Measurements from ENCODE around the gene TRAPPC3. TPM values are rescaled to one million over a fixed set of nuclear protein-coding genes. Genes with fewer than 3 reads are reported as not detected.

TRAPPC3 gene
- total and polyA plus RNA-seq, 2 experiments from 2014 or later = 99.6 to 125 TPM

DNA sequence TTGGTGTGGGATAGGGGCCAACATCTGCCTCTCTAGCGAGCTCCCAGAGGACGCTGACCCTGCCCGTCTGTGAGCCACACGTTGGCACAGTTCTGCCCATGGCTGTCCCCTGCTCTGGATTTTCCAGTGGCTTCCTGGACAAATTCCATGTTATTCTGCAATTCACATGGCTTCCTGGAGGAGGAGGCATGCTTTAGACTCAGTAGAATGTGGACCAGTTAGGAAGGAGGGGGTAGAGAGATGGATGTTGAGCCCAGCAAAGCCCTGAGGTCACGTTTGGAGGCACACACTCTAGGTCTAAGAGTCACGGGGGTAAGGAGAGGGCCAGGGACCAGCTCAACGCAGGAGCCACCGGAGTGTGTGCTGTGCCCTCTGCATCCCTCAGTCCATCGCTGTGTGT is 36.5 kb downstream of the TRAPPC3 start:
- Histone ChIP-seq H3K36me3 (no peaks in the 10 kb centered on the region), H3K27me3 (no peaks in the 10 kb centered on the region), H3K9me3 (ENCODE audit: low read depth) (no peaks in the 10 kb centered on the region), H3K4me1 (ENCODE audit: low read depth) (no peaks in the 10 kb centered on the region), H3K4me3 (no peak overlapping the region), H3K27ac (no peak overlapping the region)
- TF ChIP-seq CTCF (IDR thresholded peaks at IDR 0.05; ENCODE audit: low read depth, low read length) = no peak
- no peak for DNase-seq (ENCODE audit: low read depth in 1 of 2, low spot score in 1 of 2)

DNA sequence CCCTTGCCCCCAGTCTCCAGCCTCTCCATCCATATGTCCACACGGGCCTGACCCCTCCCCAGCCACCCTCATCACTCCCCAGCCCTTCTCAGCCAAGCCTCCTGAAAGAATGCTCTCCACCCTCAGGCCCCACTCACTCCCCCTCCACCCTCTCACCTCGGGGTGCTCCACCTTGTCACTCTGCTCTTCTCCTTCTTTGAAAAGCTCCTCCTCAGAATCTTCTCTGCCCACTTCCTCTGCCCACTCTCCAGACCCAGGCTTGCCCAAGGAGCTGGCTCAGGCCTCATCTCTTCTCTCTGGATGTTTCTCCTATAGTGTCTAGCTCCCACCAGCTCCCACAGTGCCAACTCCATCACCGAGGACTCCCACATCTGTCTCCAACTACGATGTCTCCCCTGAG is 38.1 kb downstream of the TRAPPC3 start:
- Histone ChIP-seq H3K9me3 (ENCODE audit: low read depth) (no peaks in the 10 kb centered on the region), H3K27ac (no peak overlapping the region), H3K27me3 (no peaks in the 10 kb centered on the region), H3K36me3 (no peaks in the 10 kb centered on the region), H3K4me3 (no peak overlapping the region), H3K4me1 (ENCODE audit: low read depth) (no peaks in the 10 kb centered on the region)
- TF ChIP-seq CTCF (IDR thresholded peaks at IDR 0.05; ENCODE audit: low read depth, low read length) = no peak
- DNase-seq (ENCODE audit: low read depth in 1 of 2, low spot score in 1 of 2) = no peak

DNA sequence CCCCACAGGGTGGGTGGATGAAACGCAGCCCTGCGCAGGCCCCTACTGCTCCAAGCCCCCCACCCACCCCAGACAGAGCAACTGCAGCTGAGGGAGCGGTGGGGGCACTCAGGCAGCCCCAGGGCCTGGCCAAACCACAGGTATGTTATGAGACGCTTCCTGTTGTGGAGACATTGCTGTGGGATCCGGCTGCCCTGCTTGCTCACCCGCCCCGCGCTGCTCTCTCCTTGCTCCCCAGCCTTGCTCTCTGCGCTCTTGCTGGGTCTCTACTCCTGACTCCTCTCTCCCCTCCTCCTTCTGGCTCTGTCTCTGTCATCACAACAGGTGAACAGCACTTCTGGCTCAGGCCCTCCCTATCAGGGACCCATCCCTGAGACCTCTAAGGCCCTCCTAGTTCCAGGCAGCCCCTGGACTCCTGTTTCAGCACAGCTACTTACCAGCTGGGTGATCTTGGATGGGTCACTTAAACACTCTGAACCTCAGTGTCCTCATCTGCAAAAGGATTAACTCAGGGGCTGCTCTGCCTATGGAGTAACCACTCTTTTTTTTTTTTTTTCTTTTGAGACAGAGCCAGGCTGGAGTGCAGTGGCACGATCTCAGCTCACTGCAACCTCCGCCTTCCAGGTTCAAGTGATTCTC is 40.1 kb downstream of the TRAPPC3 start:
- H3K36me3 ChIP-seq = no peaks in the 10 kb centered on the region
- H3K27me3 ChIP-seq = no peaks in the 10 kb centered on the region
- no peaks in the 10 kb centered on the region for H3K9me3 ChIP-seq (ENCODE audit: low read depth)
- no peaks in the 10 kb centered on the region for H3K4me1 ChIP-seq (ENCODE audit: low read depth)
- H3K27ac ChIP-seq = no peak overlapping the region
- peak in 1 of 2 donors; percentile 80 for DNase-seq (ENCODE audit: low read depth in 1 of 2, low spot score in 1 of 2)
- TF ChIP-seq CTCF (IDR thresholded peaks at IDR 0.05; ENCODE audit: low read depth, low read length) = no peak
- H3K4me3 ChIP-seq = no peak overlapping the region

- Histone ChIP-seq H3K27me3 (no peaks in the 10 kb centered on the region), H3K27ac (no peak overlapping the region), H3K4me1 (ENCODE audit: low read depth) (no peaks in the 10 kb centered on the region), H3K9me3 (ENCODE audit: low read depth) (no peaks in the 10 kb centered on the region), H3K36me3 (no peaks in the 10 kb centered on the region), H3K4me3 (no peak overlapping the region)
- TF ChIP-seq CTCF (IDR thresholded peaks at IDR 0.05; ENCODE audit: low read depth, low read length) = no peak
- peak in 1 of 2 donors; percentile 21 for DNase-seq (ENCODE audit: low read depth in 1 of 2, low spot score in 1 of 2)
Measured at GRCh38 chr1:36108314-36108713, 41.0 kb downstream of the TRAPPC3 start.

DNA sequence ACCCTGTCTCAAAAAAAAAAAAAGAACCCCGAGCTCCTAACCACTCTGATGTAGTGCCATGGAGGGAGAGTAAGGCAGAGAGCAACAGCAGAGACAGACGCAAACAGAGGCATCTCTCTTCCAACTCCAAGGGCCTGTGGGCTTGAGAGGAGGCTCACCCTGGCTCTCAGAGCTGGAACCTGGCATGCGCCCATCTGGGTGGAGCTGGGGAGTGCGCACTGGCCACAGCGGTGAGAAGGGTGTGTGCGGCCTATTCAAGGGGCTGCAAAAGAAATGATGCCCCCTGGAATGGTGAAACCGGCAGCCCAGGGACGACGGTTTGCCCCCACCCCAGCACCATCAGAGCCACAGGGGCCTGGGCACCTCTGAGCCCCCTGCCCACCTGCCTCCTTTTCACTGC is 41.9 kb downstream of the TRAPPC3 start:
- no peak for DNase-seq (ENCODE audit: low read depth in 1 of 2, low spot score in 1 of 2)
- Histone ChIP-seq H3K27ac (no peak overlapping the region), H3K9me3 (ENCODE audit: low read depth) (no peaks in the 10 kb centered on the region), H3K36me3 (no peaks in the 10 kb centered on the region), H3K4me1 (ENCODE audit: low read depth) (no peaks in the 10 kb centered on the region), H3K27me3 (no peaks in the 10 kb centered on the region), H3K4me3 (no peak overlapping the region)
- no peak for TF ChIP-seq CTCF (IDR thresholded peaks at IDR 0.05; ENCODE audit: low read depth, low read length)
